ENCODE data around the gene MEX3B.
"Not testable (repeated sequence)": the region's sequence is repeated elsewhere in the genome, so short reads cannot be mapped to it uniquely, and the experiment has no call there.

MEX3B gene

DNA sequence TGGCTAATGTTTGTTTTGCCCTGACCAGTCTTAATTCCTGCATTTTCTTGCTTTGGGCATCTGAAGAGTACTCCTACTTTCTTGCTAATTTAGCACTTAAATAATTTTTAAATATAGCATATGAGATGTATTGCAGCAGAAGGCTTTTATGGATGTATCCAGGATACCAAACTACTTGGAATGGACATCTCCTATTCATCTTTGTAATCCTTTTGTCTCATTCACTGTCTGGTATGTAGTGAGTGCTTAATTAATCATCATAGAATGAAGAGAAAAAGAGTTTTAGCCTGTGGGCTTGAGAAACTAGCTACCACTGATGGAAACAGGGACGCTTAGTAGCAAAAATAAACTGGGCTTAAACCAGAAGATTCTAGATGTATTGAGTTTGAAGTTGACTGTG is 40.6 kb downstream of the MEX3B start:
- DNase-seq (ENCODE audit: low spot score) = no peak

DNA sequence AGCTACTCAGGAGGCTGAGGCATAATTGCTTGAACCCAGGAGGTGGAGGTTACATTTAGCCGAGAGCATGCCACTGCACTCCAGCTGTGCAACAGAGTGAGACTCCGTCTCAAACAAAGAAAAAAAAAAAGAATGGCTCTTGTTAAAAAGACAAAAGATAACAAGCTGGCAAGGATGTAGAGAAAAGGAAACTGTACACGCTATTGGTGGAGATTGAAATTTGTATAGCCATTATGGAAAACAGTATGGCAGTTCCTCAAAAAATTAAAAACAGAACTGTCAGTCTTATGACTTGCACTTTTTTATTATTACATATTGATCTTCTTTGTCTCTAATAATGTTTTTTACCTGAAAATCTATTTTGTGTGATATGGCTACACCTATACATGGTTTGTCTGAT is 41.9 kb downstream of the MEX3B start:
- no peak for DNase-seq (ENCODE audit: low spot score)

DNA sequence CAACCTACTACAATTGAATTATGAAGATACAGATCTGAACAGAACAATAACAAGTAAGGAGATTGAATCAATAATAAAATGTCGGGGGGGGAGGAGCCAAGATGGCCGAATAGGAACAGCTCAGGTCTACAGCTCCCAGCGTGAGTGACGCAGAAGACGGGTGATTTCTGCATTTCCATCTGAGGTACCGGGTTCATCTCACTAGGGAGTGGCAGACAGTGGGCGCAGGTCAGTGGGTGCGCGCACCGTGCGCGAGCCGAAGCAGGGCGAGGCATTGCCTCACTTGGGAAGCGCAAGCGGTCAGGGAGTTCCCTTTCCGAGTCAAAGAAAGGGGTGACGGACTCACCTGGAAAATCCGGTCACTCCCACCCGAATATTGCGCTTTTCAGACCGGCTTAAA is 50.7 kb downstream of the MEX3B start:
- not testable (repeated sequence) for DNase-seq (ENCODE audit: low spot score)

DNA sequence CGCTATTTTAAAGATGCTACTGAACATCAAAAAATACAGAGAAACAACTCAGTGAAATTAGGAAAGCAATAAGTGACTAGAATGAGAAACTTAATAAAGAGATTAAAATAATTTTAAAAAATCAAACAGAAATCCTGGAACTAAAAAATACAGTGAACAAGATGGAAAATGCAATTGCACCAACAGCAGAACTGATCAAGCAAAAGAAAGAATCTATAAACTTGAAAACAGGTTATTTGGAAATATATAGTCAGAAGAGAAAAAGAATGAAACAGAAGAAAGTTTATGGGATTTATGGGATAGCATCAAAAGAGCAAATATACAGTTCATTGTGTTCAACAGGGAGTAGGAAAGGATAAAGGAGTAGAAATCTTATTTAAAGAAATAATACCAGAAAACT is 53.3 kb downstream of the MEX3B start:
- DNase-seq (ENCODE audit: low spot score) = no peak

Data from D341Med (cell line).